Neural cell (in vitro differentiated cells): Measurements from ENCODE around the gene MOGAT3. TPM values are rescaled to one million over a fixed set of nuclear protein-coding genes. Genes with fewer than 3 reads are reported as not detected.

Experiments
- H2AFZ ChIP-seq: fragments of 200-600, 300-800 bp; sonication (generic), shearing (Covaris generic); 2 replicates; pipeline ENCODE4 v1.6.0; 2014; ENCODE audit warnings: low read depth, mild to moderate bottlenecking, antibody characterized with exemption, low read length, moderate library complexity
- H3F3A ChIP-seq: fragments of 200-600 bp; shearing (Covaris generic); 2 replicates; pipeline ENCODE4 v1.6.1; 2016; ENCODE audit warnings: mild to moderate bottlenecking, moderate library complexity, mixed read lengths, antibody characterized with exemption, low read length; ENCODE audit not compliant: insufficient read depth, poor library complexity, severe bottlenecking
- H3K27ac ChIP-seq: fragments of 200-600, 300-800 bp; sonication (generic), shearing (Covaris generic); 2 replicates; pipeline ENCODE4 v1.5.1; 2014; ENCODE audit warnings: mild to moderate bottlenecking, low read length, moderate library complexity
- H3K27me3 ChIP-seq: fragments of 300-800, 200-600 bp; sonication (generic), shearing (Covaris generic); 2 replicates; pipeline ENCODE4 v1.6.0; 2014; ENCODE audit warnings: mild to moderate bottlenecking, low read depth, low read length, moderate library complexity; ENCODE audit not compliant: insufficient read depth
- H3K36me3 ChIP-seq: fragments of 300-800, 200-600 bp; sonication (generic), shearing (Covaris generic); 2 replicates; pipeline ENCODE4 v1.5.1; 2014; ENCODE audit warnings: mild to moderate bottlenecking, antibody characterized with exemption, low read length, moderate library complexity; ENCODE audit not compliant: insufficient read depth
- H3K4me2 ChIP-seq: fragments of 300-800, 200-600 bp; sonication (generic), shearing (Covaris generic); 2 replicates; pipeline ENCODE4 v1.6.0; 2014; ENCODE audit warnings: mild to moderate bottlenecking, low read length
- H3K4me3 ChIP-seq: fragments of 300-800, 200-600 bp; sonication (generic), shearing (Covaris generic); 2 replicates; pipeline ENCODE4 v1.5.1; 2014; ENCODE audit warnings: mild to moderate bottlenecking, low read length, moderate library complexity
- H3K79me2 ChIP-seq: fragments of 200-600 bp; shearing (Covaris generic); replicated peaks from 2 replicates; pipeline ENCODE4 v1.6.0; 2014; ENCODE audit warnings: mild to moderate bottlenecking, low read length, moderate library complexity; ENCODE audit not compliant: insufficient read depth
- H3K9ac ChIP-seq: fragments of 300-800, 200-600 bp; sonication (generic), shearing (Covaris generic); 2 replicates; pipeline ENCODE4 v1.6.1; 2016; ENCODE audit warnings: mild to moderate bottlenecking, low read length, mixed read lengths
- H3K9me2 ChIP-seq: fragments of 200-600 bp; shearing (Covaris generic); 2 replicates; pipeline ENCODE4 v1.6.1; 2016; ENCODE audit warnings: mild to moderate bottlenecking, low read length, mixed read lengths; ENCODE audit not compliant: insufficient read depth
- H3K9me3 ChIP-seq: fragments of 200-600, 300-800 bp; sonication (generic), shearing (Covaris generic); 2 replicates; pipeline ENCODE4 v1.6.1; 2016; ENCODE audit warnings: mild to moderate bottlenecking, mixed run types, low read length, moderate library complexity, mixed read lengths
- H4K20me1 ChIP-seq: fragments of 200-600 bp; shearing (Covaris generic); 2 replicates; pipeline ENCODE4 v1.6.1; 2016; ENCODE audit warnings: mild to moderate bottlenecking, mixed run types; ENCODE audit not compliant: insufficient read depth
- CTCF ChIP-seq: fragments of 450-650 bp; IDR thresholded peaks from 2 replicates; pipeline ENCODE4 v1.5.1; 2014; ENCODE audit warnings: antibody characterized with exemption, mild to moderate bottlenecking, moderate library complexity; ENCODE audit not compliant: poor library complexity, severe bottlenecking
- EP300 ChIP-seq: fragments of 450-650 bp; conservative IDR thresholded peaks from 2 replicates; pipeline ENCODE4 v1.6.1; 2014; ENCODE audit warnings: antibody characterized with exemption, mild to moderate bottlenecking, moderate library complexity; ENCODE audit not compliant: poor library complexity, severe bottlenecking
- EZH2 ChIP-seq: fragments of 200-600, 300-800 bp; shearing (Covaris generic), sonication (generic); IDR thresholded peaks from 2 replicates; pipeline ENCODE4 v1.6.1; 2014; ENCODE audit warnings: antibody characterized with exemption, low read length, borderline replicate concordance, mild to moderate bottlenecking; ENCODE audit not compliant: insufficient read depth, poor library complexity, severe bottlenecking
- MXI1 ChIP-seq: fragments of 450-650 bp; conservative IDR thresholded peaks from 2 replicates; pipeline ENCODE4 v1.6.1; 2014; ENCODE audit warnings: antibody characterized with exemption, mild to moderate bottlenecking; ENCODE audit not compliant: poor library complexity, severe bottlenecking
- POLR2AphosphoS5 ChIP-seq: IDR thresholded peaks from 2 replicates; pipeline ENCODE4 v1.6.1; 2012
- RAD21 ChIP-seq: fragments of 450-650 bp; conservative IDR thresholded peaks from 2 replicates; pipeline ENCODE4 v1.6.1; 2014; ENCODE audit warnings: antibody characterized with exemption, mild to moderate bottlenecking, moderate library complexity
- SMC3 ChIP-seq: fragments of 450-650 bp; conservative IDR thresholded peaks from 2 replicates; pipeline ENCODE4 v1.6.1; 2014; ENCODE audit warnings: antibody characterized with exemption, mild to moderate bottlenecking, moderate library complexity; ENCODE audit not compliant: poor library complexity
- TAF1 ChIP-seq: IDR thresholded peaks from 2 replicates; pipeline ENCODE4 v1.6.1; 2012; ENCODE audit warnings: low read depth
- polyA plus RNA-seq: library from polyadenylated mRNA; depleted of rRNA; stranded (reverse); fragments of >200 nt; gene quantifications from 2 replicates; pipeline ENCODE4 v1.2.3, GENCODE V29; 2014
- TF ChIP-seq, protein P1 (sequence below): IDR thresholded peaks from 2 replicates; pipeline ENCODE4 v1.6.1; 2012; ENCODE audit warnings: borderline replicate concordance

MOGAT3 gene
- polyA plus RNA-seq, 1 donor from 2014 or later: not detected

GRCh38 chr7:101237206-101238067, 36.6 kb upstream of the MOGAT3 start, which contains the start of gene CLDN15:
CLDN15 (minus strand) TSS chr7:101237802; CDS start chr7:101237581, 221 bp downstream.
- Histone ChIP-seq H3K4me2 (no peak within 1 kb of the TSS), H3K9me2 (no peaks in the 10 kb centered on the region), H4K20me1 (no peaks in the 10 kb centered on the region), H3K4me3 (no peak within 1 kb of the TSS), H2AFZ (no peak within 1 kb of the TSS), H3K36me3 (no peaks in the 10 kb centered on the region), H3K9ac (no peak within 1 kb of the TSS), H3K27ac (no peak within 1 kb of the TSS), H3K27me3 (no peaks in the 10 kb centered on the region), H3F3A (no peaks in the 10 kb centered on the region), H3K9me3 (no peaks in the 10 kb centered on the region), H3K79me2 (no peaks in the 10 kb centered on the region)
- TF ChIP-seq EP300: no peak
- TF ChIP-seq CTCF: no peak
- TF ChIP-seq POLR2AphosphoS5: no peak
- no peak for TF ChIP-seq MXI1
- TF ChIP-seq RAD21: no peak
- no peak for TF ChIP-seq SMC3
- no peak for TF ChIP-seq TAF1
- TF ChIP-seq, protein P1, sequence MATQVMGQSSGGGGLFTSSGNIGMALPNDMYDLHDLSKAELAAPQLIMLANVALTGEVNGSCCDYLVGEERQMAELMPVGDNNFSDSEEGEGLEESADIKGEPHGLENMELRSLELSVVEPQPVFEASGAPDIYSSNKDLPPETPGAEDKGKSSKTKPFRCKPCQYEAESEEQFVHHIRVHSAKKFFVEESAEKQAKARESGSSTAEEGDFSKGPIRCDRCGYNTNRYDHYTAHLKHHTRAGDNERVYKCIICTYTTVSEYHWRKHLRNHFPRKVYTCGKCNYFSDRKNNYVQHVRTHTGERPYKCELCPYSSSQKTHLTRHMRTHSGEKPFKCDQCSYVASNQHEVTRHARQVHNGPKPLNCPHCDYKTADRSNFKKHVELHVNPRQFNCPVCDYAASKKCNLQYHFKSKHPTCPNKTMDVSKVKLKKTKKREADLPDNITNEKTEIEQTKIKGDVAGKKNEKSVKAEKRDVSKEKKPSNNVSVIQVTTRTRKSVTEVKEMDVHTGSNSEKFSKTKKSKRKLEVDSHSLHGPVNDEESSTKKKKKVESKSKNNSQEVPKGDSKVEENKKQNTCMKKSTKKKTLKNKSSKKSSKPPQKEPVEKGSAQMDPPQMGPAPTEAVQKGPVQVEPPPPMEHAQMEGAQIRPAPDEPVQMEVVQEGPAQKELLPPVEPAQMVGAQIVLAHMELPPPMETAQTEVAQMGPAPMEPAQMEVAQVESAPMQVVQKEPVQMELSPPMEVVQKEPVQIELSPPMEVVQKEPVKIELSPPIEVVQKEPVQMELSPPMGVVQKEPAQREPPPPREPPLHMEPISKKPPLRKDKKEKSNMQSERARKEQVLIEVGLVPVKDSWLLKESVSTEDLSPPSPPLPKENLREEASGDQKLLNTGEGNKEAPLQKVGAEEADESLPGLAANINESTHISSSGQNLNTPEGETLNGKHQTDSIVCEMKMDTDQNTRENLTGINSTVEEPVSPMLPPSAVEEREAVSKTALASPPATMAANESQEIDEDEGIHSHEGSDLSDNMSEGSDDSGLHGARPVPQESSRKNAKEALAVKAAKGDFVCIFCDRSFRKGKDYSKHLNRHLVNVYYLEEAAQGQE: no peak
- TF ChIP-seq EZH2: no peak

GRCh38 chr7:101236292-101236835, 35.5 kb upstream of the MOGAT3 start:
- Histone ChIP-seq H3K79me2 (no peaks in the 10 kb centered on the region), H3K4me2 (no peak overlapping the region), H3K9me3 (no peaks in the 10 kb centered on the region), H3K36me3 (no peaks in the 10 kb centered on the region), H3K9ac (no peak overlapping the region), H3K9me2 (no peaks in the 10 kb centered on the region), H3K27ac (no peak overlapping the region), H2AFZ (no peak overlapping the region), H4K20me1 (no peaks in the 10 kb centered on the region), H3K27me3 (no peaks in the 10 kb centered on the region), H3F3A (no peaks in the 10 kb centered on the region), H3K4me3 (no peak overlapping the region)
- no peak for TF ChIP-seq TAF1
- TF ChIP-seq EZH2: no peak
- no peak for TF ChIP-seq SMC3
